Measurements from ENCODE around the gene ACAA1.
"Not testable (repeated sequence)": the region's sequence is repeated elsewhere in the genome, so short reads cannot be mapped to it uniquely, and the experiment has no call there.

The ACAA1 gene

GRCh38 chr3:38134517-38135143, 2.3 kb downstream of the ACAA1 start:
- not testable (repeated sequence) for DNase-seq (ENCODE audit: low spot score)

DNA sequence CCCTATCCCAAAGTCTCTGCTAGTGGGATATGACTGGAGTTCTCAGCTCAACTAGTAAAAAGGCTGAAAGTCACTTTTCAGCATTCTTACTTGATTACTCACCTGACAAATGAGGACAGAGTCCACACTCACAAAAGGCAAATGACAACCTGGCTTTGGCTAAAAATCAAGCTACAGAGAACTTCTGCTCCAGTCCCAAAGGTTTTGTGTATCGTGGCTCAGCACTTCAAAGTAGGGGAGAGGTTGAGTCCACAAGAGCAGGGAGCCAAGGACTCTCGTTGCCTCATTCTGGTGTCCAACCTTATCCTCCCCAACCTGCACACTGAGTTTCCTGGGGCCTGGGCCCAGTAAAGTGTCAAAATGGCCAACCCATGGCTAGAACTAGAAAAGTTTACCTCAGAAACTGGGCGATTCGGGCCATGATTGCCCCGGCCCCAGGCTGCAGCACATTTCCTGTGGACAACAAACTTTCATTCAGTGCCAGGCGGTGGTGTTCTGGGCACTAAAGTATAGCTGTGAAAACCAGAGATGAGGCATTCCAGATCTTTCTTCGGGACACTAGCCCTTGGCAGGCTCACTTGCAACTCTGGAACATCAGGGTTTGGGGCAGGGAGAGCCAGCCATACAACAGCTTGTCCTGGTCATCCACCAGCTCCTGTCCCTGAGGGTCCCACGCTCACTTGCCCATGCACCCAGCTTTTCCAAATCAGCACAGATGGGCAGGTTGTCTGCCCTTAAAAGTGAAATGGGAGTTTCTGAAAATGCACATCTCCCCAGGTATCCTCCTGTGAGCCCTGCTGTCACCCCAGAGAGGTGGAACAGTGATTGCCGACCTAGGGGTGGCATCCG, 3.1 kb downstream of the ACAA1 start:
- DNase-seq (ENCODE audit: low spot score): no peak

GRCh38 chr3:38133209-38133556, 3.7 kb downstream of the ACAA1 start:
- DNase-seq (ENCODE audit: low spot score): no peak

DNA sequence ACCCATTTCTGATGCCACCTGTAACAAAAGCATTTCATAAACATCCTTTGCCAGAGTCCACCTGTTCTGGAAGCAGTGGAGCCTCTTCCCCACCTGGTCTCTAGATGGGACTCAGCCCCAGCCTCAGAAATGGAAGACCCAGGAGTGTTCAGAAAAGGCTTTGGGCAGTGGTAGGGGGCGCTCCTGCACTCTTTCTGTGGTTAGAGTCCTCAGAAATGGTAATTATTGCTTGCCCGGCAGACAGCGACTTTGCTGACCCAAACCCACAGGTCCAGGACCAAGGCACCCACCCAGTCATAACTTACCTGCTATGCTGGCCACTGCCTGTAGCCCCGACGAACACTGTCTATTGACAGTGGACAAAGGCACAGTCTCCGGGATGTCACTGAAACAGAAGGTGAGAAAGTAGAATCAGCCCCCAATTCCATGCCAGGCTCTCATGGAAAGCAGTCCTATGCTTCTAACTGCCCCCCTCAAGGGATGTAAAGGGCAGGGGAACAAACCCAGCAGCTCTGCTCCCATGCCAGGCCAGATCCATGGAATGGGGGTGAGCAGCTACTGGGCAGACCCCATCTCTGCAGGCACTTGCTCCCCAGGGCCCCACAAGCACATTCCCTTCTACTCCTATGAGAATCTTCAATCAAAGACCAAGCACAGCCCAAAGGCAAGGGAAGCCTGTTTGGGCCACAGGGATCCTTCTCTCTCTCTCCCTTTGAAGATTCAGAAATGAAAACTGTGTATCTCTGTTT, 5.1 kb downstream of the ACAA1 start:
- DNase-seq (ENCODE audit: low spot score): no peak

DNA sequence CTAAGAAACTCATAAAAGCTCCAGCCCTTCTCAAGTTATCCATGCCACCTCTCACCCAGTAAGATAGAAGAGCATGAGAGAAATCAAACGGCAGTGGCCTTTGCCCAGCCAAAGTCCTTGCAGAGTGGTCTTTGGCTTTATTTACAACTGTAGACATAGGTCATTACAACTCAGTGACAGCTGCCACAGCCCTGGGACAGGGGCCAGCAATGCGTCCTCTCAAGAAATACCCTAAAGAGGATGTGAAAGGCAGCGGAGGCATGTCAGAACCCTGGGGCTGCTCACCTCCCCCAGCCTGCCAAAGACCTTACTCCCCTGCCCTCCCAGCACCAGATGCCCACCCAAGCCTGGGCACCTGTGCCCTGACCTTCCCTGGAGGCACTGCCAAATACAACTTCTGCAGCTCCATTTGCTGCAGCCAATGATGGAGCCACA, 6.3 kb downstream of the ACAA1 start:
- no peak for DNase-seq (ENCODE audit: low spot score)

DNA sequence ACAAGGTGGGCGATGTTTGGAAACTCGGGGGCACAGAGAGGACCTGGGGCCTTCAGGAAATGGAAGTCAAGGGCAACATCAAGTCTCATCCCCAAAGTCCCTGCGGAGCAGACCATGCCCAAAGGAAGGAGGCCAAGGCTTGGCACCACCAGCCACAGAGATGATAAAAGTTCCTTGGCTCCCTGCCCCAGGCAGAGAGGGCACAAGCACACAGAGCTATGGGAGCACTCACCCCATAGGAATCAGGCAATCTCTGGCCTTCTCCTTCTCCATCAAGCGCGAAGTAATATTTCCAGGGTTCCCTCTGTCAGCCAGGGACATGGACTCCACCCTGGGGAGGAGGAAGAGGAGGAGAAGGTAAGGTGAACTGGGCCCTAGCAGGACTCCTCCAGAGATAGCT, 7.9 kb downstream of the ACAA1 start:
- no peak for DNase-seq (ENCODE audit: low spot score)

DNA sequence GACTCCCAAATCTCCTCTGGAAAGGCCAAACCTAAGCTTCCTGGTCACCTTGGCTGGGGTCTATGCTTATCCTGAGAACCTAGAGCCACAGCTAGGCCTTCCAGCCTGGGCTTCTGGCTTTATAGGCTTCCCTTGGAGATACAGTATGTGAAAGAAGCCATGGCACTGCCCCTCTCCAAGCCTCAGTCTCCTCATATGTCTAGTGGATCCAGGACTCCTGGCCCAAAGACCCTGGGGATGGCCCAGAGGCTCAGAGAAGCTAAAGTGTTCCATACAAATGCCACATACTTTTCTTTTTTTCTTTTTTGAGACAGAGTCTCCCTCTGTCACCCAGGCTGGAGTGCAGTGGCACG, 8.6 kb downstream of the ACAA1 start:
- no peak for DNase-seq (ENCODE audit: low spot score)

DNA sequence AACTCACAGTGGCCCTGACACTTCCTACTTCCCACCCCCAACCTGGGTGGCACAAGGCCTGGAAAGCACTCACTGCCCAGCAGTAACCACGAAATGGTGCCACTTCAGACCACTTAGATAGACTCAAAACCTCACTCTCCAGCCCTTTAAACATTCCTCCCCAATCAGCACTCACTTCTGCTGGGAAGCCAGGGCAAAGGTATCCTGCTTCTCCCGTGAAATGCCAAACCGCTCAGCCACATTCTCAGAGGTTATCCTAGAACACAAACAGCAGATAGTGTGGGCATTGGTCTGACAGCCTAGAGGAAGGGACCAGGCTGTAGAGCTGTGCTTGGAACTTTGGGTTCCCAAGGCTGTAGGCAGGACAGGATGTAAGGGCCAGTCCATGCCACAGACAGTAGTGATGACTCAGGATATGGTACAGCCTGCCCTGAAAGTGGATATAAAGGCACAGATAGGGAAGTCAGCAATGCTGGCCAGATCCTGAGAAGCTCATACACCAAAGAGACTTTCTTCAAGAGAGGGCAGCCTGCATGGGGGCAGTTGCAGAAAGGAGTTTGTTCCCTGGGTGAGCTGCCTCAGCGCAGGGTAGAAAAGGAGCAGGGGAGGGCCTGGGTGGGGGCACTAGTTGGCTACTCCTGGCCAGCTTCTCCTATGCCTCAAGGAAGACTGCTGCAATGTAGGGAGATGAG, 9.2 kb downstream of the ACAA1 start:
- DNase-seq (ENCODE audit: low spot score): no peak

GRCh38 chr3:38126121-38126892, 10.6 kb downstream of the ACAA1 start:
- no peak for DNase-seq (ENCODE audit: low spot score)

- DNase-seq (ENCODE audit: low spot score): no peak
These were observed 11.4 kb downstream of the ACAA1 start for GRCh38 chr3:38125305-38126120.

- no peak for DNase-seq (ENCODE audit: low spot score)
These were observed 12.4 kb downstream of the ACAA1 start for GRCh38 chr3:38124324-38125122.

GRCh38 chr3:38122712-38123290, 14.1 kb downstream of the ACAA1 start:
- DNase-seq (ENCODE audit: low spot score): no peak

GRCh38 chr3:38121832-38122461, 15.0 kb downstream of the ACAA1 start:
- no peak for DNase-seq (ENCODE audit: low spot score)

DNA sequence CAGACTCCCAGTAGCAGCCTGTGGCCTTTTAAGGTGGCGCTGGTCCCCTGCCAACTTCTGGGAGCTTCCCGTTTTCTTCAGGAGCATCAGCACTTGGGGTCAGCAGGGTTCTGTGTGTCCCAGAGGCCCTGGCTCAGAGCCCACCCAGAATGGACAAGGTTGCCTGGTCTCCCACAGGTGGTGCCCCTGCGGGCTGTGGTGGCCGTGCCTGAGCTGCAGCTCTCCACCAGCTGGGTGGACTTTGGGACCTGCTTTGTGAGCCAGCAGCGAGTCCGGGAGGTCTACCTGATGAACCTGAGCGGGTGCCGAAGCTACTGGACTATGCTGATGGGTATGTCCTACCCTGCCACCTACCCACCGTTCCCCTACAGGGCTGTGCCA, 15.5 kb downstream of the ACAA1 start:
- no peak for DNase-seq (ENCODE audit: low spot score)

DNA sequence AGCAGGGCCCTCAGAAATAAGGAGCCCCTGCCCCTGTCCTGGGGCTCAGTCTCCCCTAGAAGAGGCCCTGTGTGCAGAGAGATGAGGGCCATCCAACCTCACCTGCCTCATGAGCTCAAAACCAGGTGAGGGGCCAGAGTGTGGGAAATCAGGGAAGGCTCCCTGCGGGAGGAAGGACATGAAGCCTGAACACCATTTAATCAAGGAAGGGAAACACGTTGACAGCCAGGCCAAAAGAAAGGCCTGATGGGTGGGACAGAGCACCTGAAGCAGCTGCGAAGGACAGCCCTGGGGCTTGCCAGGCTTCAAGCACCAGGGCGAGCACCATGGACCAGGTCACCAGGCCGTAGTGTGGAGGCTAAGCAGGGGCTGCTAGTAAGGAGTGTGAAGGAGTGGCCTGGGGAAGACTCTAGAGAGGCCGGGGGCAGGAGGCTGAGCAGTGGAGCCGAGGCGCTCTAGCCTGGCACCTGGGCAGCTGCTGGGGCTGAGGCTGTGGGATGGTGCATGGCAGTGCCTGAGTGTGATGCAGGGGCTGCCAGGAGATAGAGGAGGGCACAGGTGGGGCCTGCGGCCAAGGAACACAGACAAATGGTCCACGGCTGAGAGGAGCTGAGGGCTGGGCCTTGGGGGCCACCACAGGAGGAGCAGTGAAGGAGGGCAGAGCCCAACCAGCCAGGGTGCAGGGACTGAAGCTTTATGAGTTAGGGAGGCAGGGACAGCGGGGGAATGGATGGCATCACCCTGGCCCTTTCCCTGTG, 16.1 kb downstream of the ACAA1 start:
- no peak for DNase-seq (ENCODE audit: low spot score)

GRCh38 chr3:38119821-38120692, 16.9 kb downstream of the ACAA1 start:
- no peak for DNase-seq (ENCODE audit: low spot score)

DNA sequence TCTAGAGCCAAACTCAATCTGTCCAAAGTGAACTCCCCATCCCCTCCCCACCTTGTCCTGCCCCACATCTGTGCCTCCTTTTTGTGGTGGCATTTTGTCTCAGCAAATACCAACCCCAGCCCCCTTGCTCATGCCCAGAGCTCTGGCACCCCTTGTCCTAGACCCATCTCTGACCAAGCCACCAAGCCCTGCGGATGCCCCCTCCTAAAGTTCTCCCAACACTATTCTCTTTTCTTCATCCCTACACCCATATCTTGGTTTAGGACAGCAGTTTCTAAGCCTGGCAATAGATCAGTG, 17.7 kb downstream of the ACAA1 start:
- DNase-seq (ENCODE audit: low spot score): no peak

Measured in putamen (tissue), 1 donor.